OCI-LY7 (cell line): ENCODE measurements around the gene OR6T1.

Experiments
- EZH2phosphoT487 ChIP-seq: fragments of 200-600 bp; sonication (generic); IDR thresholded peaks from 2 replicates; pipeline ENCODE4 v1.6.1; 2018; ENCODE audit warnings: low read depth, borderline replicate concordance, mild to moderate bottlenecking, mixed run types, antibody characterized with exemption, low read length, moderate library complexity, mixed read lengths
- TF ChIP-seq, protein P1 (sequence below): fragments of 200-600 bp; sonication (generic); conservative IDR thresholded peaks from 2 replicates; pipeline ENCODE4 v1.5.1; 2014; ENCODE audit warnings: mild to moderate bottlenecking, antibody characterized with exemption, low read length, moderate library complexity, mixed read lengths

DNA sequence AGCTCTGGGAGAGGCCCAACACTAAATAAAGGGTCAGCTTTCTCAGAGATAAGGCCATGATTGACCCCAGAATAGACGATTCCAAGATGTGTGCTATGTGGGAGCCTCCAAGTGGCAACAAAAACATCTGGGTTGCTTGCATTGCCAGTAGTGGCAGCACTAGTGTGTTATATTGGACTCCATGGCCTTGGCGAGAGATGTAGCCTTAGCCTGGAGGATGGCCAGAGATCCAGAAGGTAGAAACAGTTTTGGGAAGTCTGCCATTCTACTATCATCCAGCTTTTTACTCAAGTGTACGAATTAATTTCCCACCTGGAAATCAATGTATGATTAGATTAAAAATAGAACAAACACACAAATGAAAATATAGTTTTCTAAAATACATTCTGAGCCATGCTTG is 38.7 kb downstream of the OR6T1 start:
- TF ChIP-seq, protein P1, sequence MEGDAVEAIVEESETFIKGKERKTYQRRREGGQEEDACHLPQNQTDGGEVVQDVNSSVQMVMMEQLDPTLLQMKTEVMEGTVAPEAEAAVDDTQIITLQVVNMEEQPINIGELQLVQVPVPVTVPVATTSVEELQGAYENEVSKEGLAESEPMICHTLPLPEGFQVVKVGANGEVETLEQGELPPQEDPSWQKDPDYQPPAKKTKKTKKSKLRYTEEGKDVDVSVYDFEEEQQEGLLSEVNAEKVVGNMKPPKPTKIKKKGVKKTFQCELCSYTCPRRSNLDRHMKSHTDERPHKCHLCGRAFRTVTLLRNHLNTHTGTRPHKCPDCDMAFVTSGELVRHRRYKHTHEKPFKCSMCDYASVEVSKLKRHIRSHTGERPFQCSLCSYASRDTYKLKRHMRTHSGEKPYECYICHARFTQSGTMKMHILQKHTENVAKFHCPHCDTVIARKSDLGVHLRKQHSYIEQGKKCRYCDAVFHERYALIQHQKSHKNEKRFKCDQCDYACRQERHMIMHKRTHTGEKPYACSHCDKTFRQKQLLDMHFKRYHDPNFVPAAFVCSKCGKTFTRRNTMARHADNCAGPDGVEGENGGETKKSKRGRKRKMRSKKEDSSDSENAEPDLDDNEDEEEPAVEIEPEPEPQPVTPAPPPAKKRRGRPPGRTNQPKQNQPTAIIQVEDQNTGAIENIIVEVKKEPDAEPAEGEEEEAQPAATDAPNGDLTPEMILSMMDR = no peak
- TF ChIP-seq EZH2phosphoT487 = no peak
